ENCODE data around the gene PTPRN2.

Gene PTPRN2

GRCh38 chr7:157759246-157759805 is 828.3 kb downstream of the PTPRN2 start:
- Histone ChIP-seq H3K36me3 (ENCODE audit: control insufficient read depth, insufficient read depth, low read length) (no peaks in the 10 kb centered on the region), H3K27ac (ENCODE audit: low read depth, low read length) (no peak overlapping the region), H3K4me3 (ENCODE audit: low read length) (no peak overlapping the region), H3K9ac (ENCODE audit: low read length) (no peak overlapping the region), H3K4me1 (ENCODE audit: control insufficient read depth, insufficient read depth, low read length) (no peaks in the 10 kb centered on the region), H3K27me3 (ENCODE audit: control insufficient read depth, insufficient read depth, low read length) (no peaks in the 10 kb centered on the region)

GRCh38 chr7:157758468-157759245 is 829.0 kb downstream of the PTPRN2 start:
- Histone ChIP-seq H3K27ac (ENCODE audit: low read depth, low read length) (no peak overlapping the region), H3K27me3 (ENCODE audit: control insufficient read depth, insufficient read depth, low read length) (no peaks in the 10 kb centered on the region), H3K4me3 (ENCODE audit: low read length) (no peak overlapping the region), H3K9ac (ENCODE audit: low read length) (no peak overlapping the region), H3K4me1 (ENCODE audit: control insufficient read depth, insufficient read depth, low read length) (no peaks in the 10 kb centered on the region), H3K36me3 (ENCODE audit: control insufficient read depth, insufficient read depth, low read length) (no peaks in the 10 kb centered on the region)

- Histone ChIP-seq H3K4me1 (ENCODE audit: control insufficient read depth, insufficient read depth, low read length) (no peaks in the 10 kb centered on the region), H3K27ac (ENCODE audit: low read depth, low read length) (no peak overlapping the region), H3K27me3 (ENCODE audit: control insufficient read depth, insufficient read depth, low read length) (no peaks in the 10 kb centered on the region), H3K4me3 (ENCODE audit: low read length) (no peak overlapping the region), H3K36me3 (ENCODE audit: control insufficient read depth, insufficient read depth, low read length) (no peaks in the 10 kb centered on the region), H3K9ac (ENCODE audit: low read length) (no peak overlapping the region)
Measured at GRCh38 chr7:157757776-157758467, 829.7 kb downstream of the PTPRN2 start.

GRCh38 chr7:157757211-157757610 is 830.4 kb downstream of the PTPRN2 start:
- no peaks in the 10 kb centered on the region for H3K36me3 ChIP-seq (ENCODE audit: control insufficient read depth, insufficient read depth, low read length)
- no peak overlapping the region for H3K4me3 ChIP-seq (ENCODE audit: low read length)
- no peak overlapping the region for H3K27ac ChIP-seq (ENCODE audit: low read depth, low read length)
- H3K27me3 ChIP-seq (ENCODE audit: control insufficient read depth, insufficient read depth, low read length), result no peaks in the 10 kb centered on the region
- H3K9ac ChIP-seq (ENCODE audit: low read length), result no peak overlapping the region
- H3K4me1 ChIP-seq (ENCODE audit: control insufficient read depth, insufficient read depth, low read length), result no peaks in the 10 kb centered on the region

GRCh38 chr7:157755741-157756140 is 831.9 kb downstream of the PTPRN2 start:
- no peak overlapping the region for H3K9ac ChIP-seq (ENCODE audit: low read length)
- H3K4me1 ChIP-seq (ENCODE audit: control insufficient read depth, insufficient read depth, low read length), result no peaks in the 10 kb centered on the region
- no peak overlapping the region for H3K27ac ChIP-seq (ENCODE audit: low read depth, low read length)
- H3K36me3 ChIP-seq (ENCODE audit: control insufficient read depth, insufficient read depth, low read length), result no peaks in the 10 kb centered on the region
- H3K4me3 ChIP-seq (ENCODE audit: low read length), result no peak overlapping the region
- no peaks in the 10 kb centered on the region for H3K27me3 ChIP-seq (ENCODE audit: control insufficient read depth, insufficient read depth, low read length)

GRCh38 chr7:157754416-157754790 is 833.2 kb downstream of the PTPRN2 start:
- Histone ChIP-seq H3K36me3 (ENCODE audit: control insufficient read depth, insufficient read depth, low read length) (no peaks in the 10 kb centered on the region), H3K27ac (ENCODE audit: low read depth, low read length) (no peak overlapping the region), H3K9ac (ENCODE audit: low read length) (no peak overlapping the region), H3K4me3 (ENCODE audit: low read length) (no peak overlapping the region), H3K4me1 (ENCODE audit: control insufficient read depth, insufficient read depth, low read length) (no peaks in the 10 kb centered on the region), H3K27me3 (ENCODE audit: control insufficient read depth, insufficient read depth, low read length) (no peaks in the 10 kb centered on the region)

- H3K4me3 ChIP-seq (ENCODE audit: low read length), result no peak overlapping the region
- no peaks in the 10 kb centered on the region for H3K4me1 ChIP-seq (ENCODE audit: control insufficient read depth, insufficient read depth, low read length)
- H3K9ac ChIP-seq (ENCODE audit: low read length), result no peak overlapping the region
- no peak overlapping the region for H3K27ac ChIP-seq (ENCODE audit: low read depth, low read length)
- H3K36me3 ChIP-seq (ENCODE audit: control insufficient read depth, insufficient read depth, low read length), result no peaks in the 10 kb centered on the region
- H3K27me3 ChIP-seq (ENCODE audit: control insufficient read depth, insufficient read depth, low read length), result no peaks in the 10 kb centered on the region
Measured at GRCh38 chr7:157753713-157754415, 833.8 kb downstream of the PTPRN2 start.

- Histone ChIP-seq H3K27me3 (ENCODE audit: control insufficient read depth, insufficient read depth, low read length) (no peaks in the 10 kb centered on the region), H3K4me3 (ENCODE audit: low read length) (no peak overlapping the region), H3K36me3 (ENCODE audit: control insufficient read depth, insufficient read depth, low read length) (no peaks in the 10 kb centered on the region), H3K27ac (ENCODE audit: low read depth, low read length) (no peak overlapping the region), H3K9ac (ENCODE audit: low read length) (no peak overlapping the region), H3K4me1 (ENCODE audit: control insufficient read depth, insufficient read depth, low read length) (no peaks in the 10 kb centered on the region)
Measured at GRCh38 chr7:157752832-157753291, 834.8 kb downstream of the PTPRN2 start.

- Histone ChIP-seq H3K27me3 (ENCODE audit: control insufficient read depth, insufficient read depth, low read length) (no peaks in the 10 kb centered on the region), H3K36me3 (ENCODE audit: control insufficient read depth, insufficient read depth, low read length) (no peaks in the 10 kb centered on the region), H3K27ac (ENCODE audit: low read depth, low read length) (no peak overlapping the region), H3K4me1 (ENCODE audit: control insufficient read depth, insufficient read depth, low read length) (no peaks in the 10 kb centered on the region), H3K9ac (ENCODE audit: low read length) (no peak overlapping the region), H3K4me3 (ENCODE audit: low read length) (no peak overlapping the region)
Measured at GRCh38 chr7:157751951-157752673, 835.5 kb downstream of the PTPRN2 start.

GRCh38 chr7:157751406-157751805 is 836.2 kb downstream of the PTPRN2 start:
- no peaks in the 10 kb centered on the region for H3K36me3 ChIP-seq (ENCODE audit: control insufficient read depth, insufficient read depth, low read length)
- no peak overlapping the region for H3K9ac ChIP-seq (ENCODE audit: low read length)
- no peak overlapping the region for H3K4me3 ChIP-seq (ENCODE audit: low read length)
- H3K27ac ChIP-seq (ENCODE audit: low read depth, low read length), result no peak overlapping the region
- H3K27me3 ChIP-seq (ENCODE audit: control insufficient read depth, insufficient read depth, low read length), result no peaks in the 10 kb centered on the region
- no peaks in the 10 kb centered on the region for H3K4me1 ChIP-seq (ENCODE audit: control insufficient read depth, insufficient read depth, low read length)

- H3K36me3 ChIP-seq (ENCODE audit: control insufficient read depth, insufficient read depth, low read length), result no peaks in the 10 kb centered on the region
- H3K27ac ChIP-seq (ENCODE audit: low read depth, low read length), result no peak overlapping the region
- H3K9ac ChIP-seq (ENCODE audit: low read length), result no peak overlapping the region
- no peaks in the 10 kb centered on the region for H3K4me1 ChIP-seq (ENCODE audit: control insufficient read depth, insufficient read depth, low read length)
- no peak overlapping the region for H3K4me3 ChIP-seq (ENCODE audit: low read length)
- H3K27me3 ChIP-seq (ENCODE audit: control insufficient read depth, insufficient read depth, low read length), result no peaks in the 10 kb centered on the region
Measured at GRCh38 chr7:157750291-157750690, 837.3 kb downstream of the PTPRN2 start.
